Fibroblast of lung (primary cell): Measurements from ENCODE around the gene GSTM3.

Experiments
- EZH2 ChIP-seq: IDR thresholded peaks from 2 replicates; pipeline ENCODE4 v1.5.1; 2012; ENCODE audit warnings: low read length, control low read depth, mild to moderate bottlenecking; ENCODE audit errors: missing control alignments
- TF ChIP-seq, protein P1 (sequence below), 2 donors: IDR thresholded peaks in 1 of 2; conservative IDR thresholded peaks in 1 of 2; 1 replicate in 1 of 2; 2 replicates in 1 of 2; pipeline ENCODE4 v1.5.1; 2011 to 2012; ENCODE audit warnings: low read length in 2 of 2, control low read depth in 1 of 2, inconsistent platforms in 1 of 2, low read depth in 1 of 2, mild to moderate bottlenecking in 1 of 2

DNA sequence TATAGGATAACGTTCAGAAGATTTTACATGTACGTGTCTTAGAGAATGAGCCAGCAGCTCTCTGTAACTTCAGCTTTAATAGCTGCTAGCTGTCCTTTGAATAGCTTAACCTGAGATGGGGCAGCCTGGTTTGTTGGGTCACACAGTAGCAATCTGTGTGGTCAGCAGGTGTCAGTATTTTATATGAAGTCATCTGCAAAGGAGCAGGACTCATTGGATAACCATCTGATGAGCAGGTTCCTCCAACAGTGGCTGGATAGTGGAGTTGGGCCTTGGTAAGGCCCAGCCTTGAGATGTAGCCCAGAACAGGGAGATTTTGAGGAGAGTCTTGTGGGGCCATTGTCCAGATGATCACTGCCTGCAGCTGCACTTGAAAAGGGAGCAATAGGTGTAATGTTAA is 22.3 kb downstream of the GSTM3 start:
- no peak for TF ChIP-seq EZH2
- TF ChIP-seq, protein P1, sequence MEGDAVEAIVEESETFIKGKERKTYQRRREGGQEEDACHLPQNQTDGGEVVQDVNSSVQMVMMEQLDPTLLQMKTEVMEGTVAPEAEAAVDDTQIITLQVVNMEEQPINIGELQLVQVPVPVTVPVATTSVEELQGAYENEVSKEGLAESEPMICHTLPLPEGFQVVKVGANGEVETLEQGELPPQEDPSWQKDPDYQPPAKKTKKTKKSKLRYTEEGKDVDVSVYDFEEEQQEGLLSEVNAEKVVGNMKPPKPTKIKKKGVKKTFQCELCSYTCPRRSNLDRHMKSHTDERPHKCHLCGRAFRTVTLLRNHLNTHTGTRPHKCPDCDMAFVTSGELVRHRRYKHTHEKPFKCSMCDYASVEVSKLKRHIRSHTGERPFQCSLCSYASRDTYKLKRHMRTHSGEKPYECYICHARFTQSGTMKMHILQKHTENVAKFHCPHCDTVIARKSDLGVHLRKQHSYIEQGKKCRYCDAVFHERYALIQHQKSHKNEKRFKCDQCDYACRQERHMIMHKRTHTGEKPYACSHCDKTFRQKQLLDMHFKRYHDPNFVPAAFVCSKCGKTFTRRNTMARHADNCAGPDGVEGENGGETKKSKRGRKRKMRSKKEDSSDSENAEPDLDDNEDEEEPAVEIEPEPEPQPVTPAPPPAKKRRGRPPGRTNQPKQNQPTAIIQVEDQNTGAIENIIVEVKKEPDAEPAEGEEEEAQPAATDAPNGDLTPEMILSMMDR (conservative IDR thresholded peaks at IDR 0.05 in 1 of 2, IDR thresholded peaks at IDR 0.05 in 1 of 2; ENCODE audit: low read depth in 1 of 2, low read length in 2 of 2) = no peak
